HG03378 (cell line): ENCODE measurements around the gene NEMP2.
"Not testable (repeated sequence)": the region's sequence is repeated elsewhere in the genome, so short reads cannot be mapped to it uniquely, and the experiment has no call there.

Source experiments
- ATAC-seq: cut with Tn5 transposase; IDR thresholded peaks from one replicate; pipeline ENCODE4 v1.9.1; 2021; ENCODE audit warnings: mild to moderate bottlenecking, moderate library complexity; ENCODE audit not compliant: unreplicated experiment

NEMP2 gene

DNA sequence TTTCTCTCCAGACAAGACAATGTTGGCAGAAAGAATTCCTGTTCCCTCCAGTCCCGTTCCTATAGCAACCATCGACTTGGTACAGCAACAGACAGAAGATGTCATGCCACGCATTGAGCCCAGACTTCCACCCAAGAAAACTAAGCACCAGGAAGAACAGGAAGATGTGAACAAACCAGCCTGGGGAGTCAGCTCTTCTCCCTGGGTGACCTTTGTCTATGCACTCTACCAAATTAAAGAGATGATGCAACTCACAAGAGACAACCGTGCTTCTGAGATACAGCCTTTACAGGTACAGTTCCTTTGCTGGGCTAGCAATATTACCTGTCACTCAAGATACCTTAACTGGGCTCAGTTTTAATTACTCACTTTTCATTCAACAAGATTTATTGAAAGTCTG, 37.1 kb downstream of the NEMP2 start:
- no peak for ATAC-seq

DNA sequence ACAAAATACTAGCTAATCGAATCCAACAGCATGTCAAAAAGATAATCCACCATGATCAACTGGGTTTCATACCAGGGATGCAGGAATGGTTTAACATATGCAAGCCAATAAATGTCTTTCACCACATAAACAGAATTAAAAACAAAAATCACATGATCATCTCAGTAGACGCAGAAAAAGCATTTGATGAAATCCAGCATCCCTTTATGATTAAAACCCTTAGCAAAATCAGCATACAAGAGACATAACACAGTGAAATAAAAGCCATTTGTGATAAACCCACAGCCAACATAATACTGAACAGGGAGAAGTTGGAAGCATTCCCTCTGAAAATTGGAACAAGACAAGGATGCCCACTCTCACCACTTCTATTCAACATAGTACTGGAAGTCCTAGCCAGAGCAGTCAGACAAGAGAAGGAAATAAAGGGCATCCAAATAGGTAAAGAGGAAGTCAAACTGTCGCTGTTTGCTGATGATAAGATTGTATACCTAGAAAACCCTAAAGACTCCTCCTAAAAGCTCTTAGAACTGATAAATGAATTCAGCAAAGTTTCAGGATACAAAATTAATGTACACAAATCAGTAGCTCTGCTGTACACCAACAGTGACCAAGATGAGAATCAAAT, 39.8 kb downstream of the NEMP2 start:
- not testable (repeated sequence) for ATAC-seq

GRCh38 chr2:190493095-190493494, 41.4 kb downstream of the NEMP2 start:
- no peak for ATAC-seq

GRCh38 chr2:190490502-190490901, 44.0 kb downstream of the NEMP2 start:
- ATAC-seq: no peak

- ATAC-seq: no peak
These were observed 45.0 kb downstream of the NEMP2 start for GRCh38 chr2:190489475-190489874.

- no peak for ATAC-seq
These were observed 45.8 kb downstream of the NEMP2 start for GRCh38 chr2:190488516-190489233.

DNA sequence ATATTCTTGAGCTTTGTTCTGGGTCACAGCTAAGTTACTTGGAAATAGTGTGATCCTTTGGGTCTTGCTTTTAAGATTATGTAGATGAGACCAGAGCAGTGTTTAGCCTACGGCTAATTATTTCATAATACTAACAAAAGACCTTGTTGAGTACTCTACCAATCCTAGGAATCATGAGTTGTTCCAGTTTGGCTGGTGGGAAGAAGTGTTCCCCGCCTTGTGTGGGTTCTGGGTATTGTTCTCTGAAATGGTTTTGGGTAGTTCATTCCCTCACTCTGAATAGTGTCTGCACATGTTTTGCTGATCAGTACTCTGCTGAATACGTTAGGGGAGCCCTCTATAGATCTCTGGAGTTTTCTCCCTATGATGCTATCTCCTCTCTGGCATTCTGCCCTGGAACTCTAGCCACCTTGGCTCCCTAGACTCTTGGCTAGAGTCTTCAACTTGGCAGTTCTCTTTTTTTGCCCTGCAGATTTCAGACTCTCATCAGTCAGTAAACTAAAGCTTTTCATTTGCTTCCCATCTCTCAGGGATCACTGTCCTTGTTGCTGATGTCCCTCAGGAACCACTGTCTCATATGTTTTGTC, 48.4 kb downstream of the NEMP2 start:
- no peak for ATAC-seq

DNA sequence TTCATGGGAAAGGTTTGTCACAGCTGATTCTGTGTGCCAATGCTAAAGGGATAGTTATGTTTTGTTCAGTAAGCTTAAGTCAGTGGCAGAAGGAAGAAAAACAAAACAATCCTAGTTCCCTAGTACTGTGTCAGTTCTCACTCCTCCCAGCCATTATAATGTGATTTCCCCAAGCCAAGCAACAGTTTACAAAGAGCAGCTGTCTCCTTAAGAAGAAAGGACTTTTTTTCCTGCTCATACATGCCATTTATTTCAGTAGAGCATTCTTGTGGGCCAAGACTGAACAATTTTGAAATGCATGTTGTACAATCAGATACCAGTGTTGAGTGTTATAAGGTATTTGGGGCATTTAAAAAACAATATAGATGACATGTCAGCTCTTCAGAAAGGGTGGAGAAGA, 52.1 kb downstream of the NEMP2 start:
- no peak for ATAC-seq

DNA sequence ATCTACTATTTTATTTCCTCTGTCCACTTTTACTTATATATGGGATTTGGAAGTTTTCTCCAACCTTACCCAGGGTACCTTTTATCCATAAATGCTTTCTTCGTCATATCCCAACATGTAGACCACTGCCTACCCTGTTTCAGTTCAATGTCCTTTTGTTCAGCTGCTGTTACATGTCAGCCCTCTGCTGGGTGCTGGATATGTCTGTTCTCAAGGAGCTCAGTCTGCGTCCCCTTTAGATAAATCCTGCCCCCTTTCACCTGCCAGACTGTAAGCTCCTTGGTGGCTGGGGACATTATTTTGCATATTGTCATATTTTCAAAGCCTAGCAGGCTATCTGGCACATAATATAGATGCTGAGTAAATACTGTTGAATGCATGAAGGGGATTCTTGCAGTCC, 53.2 kb downstream of the NEMP2 start:
- no peak for ATAC-seq

DNA sequence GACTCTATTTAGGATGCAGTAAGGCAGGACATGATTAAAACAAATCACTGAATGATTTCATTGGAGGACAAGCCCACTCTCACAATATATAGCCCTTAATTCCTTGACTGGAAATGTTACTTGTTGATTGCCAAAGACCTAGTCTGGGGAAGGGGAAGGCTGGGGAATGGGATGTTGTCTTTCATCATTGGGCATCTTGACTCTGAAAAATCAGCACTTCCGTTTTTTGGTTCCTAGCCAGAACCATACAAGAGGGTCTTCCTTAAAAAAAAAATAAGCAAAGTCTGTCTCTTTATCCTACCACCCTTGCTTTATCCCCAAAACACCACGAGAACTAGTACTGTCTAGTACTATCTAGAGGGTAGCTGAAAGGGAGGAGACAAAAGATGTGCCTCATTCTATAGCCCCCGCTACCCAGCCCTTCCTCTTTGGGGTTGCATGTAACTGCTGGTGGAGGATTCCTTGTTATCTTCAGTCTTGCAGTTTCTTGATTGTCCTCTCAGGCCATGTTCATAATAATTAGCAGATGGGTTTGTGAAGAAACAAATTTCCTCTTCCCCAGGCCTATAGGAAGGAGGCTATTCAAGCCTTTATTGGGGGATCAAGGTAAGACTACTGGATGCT, 55.8 kb downstream of the NEMP2 start:
- no peak for ATAC-seq

- ATAC-seq: no peak
These were observed 56.7 kb downstream of the NEMP2 start for GRCh38 chr2:190477661-190478454.

DNA sequence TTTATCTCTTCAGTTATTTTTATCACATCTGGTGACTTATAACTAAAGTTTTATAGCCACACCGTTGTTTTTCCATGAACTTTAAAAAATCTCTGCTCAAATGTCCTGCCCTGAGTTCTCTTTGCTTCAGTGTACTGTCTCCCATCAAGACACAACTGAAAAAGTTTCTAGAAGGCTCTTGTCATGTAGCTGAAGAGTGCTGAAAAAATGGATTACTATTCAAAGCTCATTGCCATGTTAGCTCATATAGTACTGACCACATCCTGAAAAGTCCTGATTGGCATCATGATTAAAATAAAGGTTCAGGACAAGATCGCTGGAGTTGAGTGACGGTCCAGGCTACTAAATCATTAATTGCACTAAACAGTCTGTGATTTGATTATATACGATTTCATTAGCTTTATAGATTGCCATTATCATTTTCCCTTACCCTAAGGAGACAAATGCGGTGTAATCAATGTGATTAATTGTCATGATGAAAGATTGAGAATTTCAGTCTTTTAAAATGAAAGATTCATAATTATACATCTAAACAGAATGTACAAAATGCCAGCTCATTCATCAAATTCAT, 64.2 kb downstream of the NEMP2 start:
- ATAC-seq: no peak

GRCh38 chr2:190469771-190470170, 64.8 kb downstream of the NEMP2 start:
- ATAC-seq: no peak

DNA sequence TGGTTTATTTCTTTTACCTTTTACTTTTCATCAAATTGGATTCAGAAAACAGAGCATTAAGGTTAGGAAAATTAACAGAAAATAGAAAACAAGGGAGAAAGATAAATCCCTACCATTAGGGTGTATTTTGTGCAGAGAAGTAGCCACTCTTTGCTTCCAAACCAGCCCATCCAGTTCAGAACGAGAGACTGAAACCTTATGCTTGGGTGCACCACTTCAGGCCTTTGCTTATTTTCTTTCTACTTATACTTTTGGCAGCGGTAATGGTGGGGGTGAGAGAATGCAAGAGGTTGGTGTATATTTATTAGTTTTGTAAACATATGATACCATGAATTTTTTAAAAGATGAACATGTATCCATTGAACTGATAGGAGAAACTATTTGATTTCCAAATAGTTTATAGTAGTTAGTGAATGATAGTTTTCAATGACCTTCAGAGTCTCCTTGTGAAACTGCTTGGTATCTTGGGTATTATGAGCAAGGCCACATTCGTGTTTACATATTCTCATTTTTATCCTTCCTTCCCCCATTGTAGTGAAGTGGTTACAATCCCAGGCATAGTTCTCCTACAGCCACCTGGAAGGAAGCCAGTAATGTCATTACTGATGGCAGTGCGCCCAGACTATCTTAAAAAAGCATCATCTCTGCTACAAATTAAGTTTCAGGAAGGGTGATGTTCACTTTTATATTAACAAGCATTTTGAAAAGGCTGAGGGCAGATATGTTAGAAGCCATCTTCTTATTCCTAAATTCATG, 65.5 kb downstream of the NEMP2 start:
- no peak for ATAC-seq

GRCh38 chr2:190468354-190468753, 66.2 kb downstream of the NEMP2 start:
- not testable (repeated sequence) for ATAC-seq

DNA sequence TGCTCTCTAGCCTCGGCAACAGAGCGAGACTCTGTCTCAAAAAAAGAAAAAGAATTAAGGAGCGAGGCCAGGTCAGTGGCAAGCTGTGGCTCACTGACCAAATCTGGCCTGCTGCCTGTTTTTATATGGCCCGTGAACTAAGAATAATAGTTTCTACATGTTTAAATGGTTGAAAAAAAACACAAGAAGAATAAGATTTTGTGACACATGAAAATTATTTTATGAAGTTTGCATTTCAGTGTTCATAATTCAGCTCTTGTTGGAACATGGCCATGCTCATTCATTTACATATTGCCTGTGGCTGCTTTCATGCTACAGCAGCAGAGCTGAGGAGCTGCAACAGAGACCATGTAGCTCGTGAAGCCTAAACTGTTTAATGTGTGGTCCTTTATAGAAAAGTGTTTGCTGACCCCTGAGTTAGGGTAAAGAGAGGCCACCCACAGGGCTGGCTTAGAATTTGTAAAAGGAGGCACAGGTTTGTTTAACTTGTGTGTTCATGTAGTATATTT, 66.9 kb downstream of the NEMP2 start:
- peak; percentile 39 for ATAC-seq

- ATAC-seq: no peak
These were observed 67.6 kb downstream of the NEMP2 start for GRCh38 chr2:190466819-190467446.

GRCh38 chr2:190465060-190465459, 69.5 kb downstream of the NEMP2 start:
- ATAC-seq: peak; percentile 67

GRCh38 chr2:190462611-190463010, 71.9 kb downstream of the NEMP2 start:
- ATAC-seq: no peak
